GM19467 (cell line): Measurements from ENCODE around the gene ZFPM1.

ENCODE experiments used
- ATAC-seq: cut with Tn5 transposase; IDR thresholded peaks from one replicate; pipeline ENCODE4 v1.9.1; 2021; ENCODE audit warnings: mild to moderate bottlenecking, moderate library complexity; ENCODE audit not compliant: unreplicated experiment

Gene ZFPM1

DNA sequence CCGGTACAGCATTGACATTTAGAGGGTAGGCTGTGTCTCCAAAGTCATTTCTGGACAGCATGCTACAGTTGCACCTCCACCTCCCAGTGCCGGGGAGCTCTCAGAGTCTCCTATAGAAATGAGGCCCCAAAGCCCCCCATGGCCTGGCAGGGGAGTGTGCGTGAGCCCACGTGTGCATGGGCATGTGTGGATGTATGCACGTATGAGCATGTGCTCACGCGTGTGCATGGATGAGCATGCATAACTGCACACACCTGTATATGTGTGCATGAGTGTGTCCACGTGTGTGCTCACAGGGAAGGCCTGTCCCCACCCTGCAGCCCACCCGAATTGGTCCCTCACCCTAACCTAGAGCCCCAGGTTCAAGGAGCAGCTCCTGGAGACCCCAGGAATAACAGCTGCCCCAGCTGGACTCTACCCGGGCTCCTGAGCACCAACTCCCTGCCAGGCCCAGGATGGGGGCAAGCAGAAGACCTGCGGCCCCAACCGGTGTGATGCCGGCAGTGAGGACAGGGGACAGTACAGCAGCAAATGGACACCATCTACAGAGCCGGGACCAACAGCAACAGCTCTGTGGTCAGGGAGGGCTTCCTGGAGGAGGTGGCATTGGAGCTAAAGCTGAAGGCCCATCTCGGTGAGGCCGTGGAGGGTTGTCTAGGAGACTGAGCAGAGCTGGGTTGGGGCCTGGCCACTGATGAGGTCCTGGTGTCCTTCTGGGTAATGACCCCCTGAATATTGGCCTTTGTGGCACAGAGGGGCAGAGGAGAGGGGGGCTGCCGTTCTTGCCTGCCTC lies 35.2 kb upstream of the ZFPM1 start:
- ATAC-seq = no peak

DNA sequence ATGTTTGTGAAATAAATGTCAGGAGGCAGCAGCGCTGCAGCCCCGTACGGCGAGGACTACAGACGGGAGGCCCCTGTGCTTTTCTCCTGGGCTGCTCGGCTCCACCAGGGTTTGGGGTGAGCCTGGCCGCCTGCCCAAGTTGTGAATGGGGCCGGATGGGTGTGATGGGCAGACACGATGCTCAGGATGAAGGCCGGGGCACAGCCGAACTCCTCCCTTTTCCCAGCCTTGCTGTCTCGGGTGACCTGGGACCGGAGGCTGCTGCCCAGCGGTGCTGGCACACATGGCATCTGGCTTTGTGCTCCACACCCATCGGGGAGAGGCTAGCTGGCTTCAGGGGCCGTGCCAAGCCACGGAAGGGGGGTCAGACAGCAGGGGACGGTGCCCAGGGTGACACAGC lies 34.2 kb upstream of the ZFPM1 start:
- ATAC-seq = no peak

DNA sequence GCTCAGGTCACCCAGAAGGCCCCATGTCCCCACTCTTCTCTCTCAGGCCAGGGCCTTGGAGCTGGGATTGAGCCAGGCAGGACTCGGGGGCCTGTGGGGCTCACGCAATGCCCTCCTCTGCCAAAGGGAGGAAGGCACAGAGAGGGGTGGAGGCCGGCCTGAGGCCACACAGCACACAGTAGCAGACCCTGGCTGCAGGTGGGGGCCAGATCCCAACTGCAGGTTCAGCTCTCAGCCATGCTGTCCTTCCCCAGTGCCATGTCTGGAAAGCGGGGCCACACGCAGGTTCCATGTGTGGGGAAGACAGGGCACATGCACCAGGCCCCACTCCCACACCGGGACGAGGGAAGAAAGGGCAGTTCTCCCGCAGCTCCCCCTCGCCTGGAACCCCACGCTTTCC lies 33.3 kb upstream of the ZFPM1 start:
- no peak for ATAC-seq

DNA sequence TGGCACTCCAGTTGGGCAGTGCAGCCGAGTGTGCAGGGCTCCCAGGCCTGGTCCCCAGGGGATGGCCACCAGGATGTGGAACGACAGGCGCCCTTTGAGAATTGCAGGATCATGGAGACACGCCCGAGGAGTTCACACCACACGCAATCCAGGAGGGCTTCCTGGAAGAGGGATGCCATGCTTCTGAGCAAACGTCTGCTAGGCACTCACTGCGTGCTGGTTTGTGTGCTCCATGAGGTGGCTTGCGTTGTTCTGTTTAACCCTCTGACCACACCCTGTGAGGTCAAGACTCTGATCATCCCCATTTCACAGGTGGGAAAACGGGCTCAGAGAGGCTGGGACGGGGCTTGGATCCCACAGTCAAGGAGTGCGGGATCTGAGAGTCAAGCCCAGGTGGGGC lies 32.6 kb upstream of the ZFPM1 start:
- ATAC-seq = no peak

DNA sequence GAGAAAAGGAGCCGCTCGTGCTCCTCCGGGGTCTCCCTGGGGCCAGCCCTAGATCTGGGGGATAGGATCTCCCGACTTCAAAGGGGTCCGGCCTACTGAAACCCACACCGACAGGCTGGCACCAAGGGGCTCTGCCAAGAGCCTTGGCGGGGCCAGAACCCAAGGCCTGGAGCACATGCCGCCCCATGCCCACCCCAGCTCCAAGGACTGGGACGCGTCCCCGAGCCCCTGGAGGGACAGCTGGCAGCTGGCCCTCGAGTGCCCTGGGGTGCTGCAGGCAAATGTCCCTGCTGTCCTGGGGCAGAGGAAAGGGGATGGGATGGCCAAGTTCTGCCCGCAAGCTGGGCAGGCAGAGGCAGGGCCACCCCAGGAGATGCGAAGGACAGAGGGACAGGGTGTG lies 31.8 kb upstream of the ZFPM1 start:
- no peak for ATAC-seq

DNA sequence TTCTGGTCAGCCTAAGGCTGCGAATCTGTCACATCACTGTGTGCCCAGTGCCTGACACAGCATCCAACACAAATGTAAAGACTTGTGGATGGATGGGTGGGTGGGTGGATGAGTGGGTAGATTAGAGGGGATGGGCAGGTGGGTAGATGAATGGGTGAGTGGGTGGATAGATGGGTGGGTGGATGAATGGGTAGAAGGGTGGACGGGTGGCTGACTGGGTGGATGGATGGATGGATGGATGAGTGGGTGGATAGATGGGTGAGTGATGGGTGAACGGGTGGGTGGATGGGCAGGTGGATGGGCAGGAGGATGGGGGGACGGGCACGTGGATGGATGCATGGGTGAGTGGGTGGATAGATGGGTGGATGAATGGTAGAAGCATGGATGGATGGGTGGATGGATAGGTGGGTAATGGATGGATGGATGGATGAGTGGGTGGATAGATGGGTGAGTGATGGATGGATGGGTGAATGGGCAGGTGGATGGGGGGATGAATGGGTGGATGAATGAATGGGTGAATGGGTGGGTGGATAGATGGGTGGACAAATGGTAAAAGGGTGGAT lies 31.1 kb upstream of the ZFPM1 start:
- ATAC-seq = no peak

DNA sequence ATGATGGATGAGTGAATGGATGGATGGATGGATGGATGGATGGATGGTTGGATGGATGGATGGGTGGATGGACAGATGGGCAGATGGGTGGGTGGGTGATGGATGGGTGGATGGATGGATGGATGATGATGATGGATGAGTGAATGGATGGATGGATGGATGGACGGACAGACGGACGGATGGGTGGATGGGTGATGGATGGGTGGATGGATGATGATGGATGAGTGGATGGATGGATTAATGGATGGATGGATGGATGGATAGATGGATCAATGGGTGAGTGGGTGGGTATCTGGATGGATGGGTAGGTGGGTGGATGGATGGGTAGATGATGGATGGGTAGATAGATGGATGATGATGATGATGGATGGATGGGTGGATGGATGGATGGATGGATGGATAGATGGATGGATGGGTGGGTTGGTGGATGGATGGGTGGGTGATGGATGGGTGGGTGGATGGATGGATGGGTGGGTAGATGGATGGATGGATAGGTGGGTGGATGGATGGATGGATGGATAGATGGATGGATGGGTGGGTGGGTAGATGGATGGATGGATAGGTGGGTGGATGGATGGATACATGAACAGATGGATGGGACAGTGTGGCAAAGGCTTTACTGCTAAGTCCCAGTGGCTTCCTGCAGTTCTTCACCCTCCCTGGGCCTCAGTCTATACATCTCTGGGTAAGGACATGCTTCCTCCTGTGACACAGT lies 30.2 kb upstream of the ZFPM1 start:
- no peak for ATAC-seq

DNA sequence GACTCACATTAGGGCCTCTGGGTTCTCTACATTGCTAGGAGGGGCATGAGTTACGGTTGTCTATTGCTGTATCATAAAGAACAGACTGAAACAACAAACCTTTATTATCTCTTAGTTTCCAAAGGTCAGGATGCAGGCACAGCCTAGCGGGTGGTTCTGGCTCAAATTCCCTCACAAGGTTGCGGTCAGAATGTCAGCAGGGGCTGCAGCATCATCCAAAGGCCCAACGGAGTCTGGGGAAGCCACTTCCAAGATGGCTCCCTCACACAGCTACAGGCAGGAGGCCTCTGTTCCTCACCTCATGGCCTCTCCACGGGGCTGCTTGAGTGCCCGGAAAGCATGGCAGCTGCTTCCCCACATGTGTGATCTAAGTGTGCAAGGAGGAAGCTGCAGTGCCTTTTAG lies 29.6 kb upstream of the ZFPM1 start:
- no peak for ATAC-seq

DNA sequence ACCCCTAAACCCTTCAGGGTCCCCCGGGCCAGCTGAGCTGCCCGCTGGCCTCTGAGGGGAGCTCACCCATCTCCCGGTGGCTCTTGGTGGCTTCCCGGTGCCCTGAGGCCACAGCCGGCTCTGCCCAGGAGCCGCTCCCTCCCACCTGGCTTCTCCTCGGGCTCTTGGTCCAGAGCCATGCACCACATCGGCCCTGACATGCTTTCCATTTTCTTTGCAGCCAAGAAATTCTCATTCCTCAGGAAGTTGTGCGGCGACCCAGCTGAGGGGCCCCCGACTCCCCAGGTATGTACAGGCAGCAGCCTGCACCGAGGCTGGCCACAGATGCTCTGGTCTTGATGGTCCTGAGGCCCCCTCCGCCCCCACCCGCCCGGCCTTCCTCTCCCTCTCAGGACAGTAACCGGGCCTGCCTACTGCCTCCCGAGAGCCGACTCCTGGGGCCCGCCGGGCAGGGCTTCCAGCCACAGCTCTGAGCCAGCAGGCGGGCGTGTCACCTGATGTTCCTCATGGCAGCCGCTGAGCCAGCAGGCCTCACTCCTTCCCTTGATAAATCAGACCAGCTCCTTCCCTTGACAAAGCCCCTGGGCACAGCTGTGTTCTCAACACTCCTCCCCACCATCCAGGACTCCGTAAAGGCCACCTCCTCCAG lies 28.4 kb upstream of the ZFPM1 start:
- ATAC-seq = no peak

DNA sequence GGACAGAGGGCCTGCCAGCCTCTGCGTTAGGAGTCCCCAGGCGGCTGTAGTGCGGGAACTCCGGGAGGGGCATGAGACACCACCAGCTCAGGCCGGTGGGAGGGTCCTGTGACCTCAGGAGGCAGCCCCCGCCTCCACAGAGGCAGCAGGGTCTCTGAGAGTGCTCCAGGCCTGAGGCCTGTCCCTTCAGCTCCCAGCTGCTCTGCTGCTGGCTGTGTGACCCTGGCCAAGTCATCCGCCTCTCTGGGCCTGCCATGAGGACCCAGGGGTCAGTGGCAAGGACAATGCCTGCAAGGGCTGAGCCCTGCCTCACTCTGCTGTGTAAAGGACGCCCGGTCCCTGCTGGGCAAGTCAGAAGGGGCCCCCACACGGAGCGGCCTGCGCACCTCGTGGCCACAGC lies 27.1 kb upstream of the ZFPM1 start:
- ATAC-seq = no peak

DNA sequence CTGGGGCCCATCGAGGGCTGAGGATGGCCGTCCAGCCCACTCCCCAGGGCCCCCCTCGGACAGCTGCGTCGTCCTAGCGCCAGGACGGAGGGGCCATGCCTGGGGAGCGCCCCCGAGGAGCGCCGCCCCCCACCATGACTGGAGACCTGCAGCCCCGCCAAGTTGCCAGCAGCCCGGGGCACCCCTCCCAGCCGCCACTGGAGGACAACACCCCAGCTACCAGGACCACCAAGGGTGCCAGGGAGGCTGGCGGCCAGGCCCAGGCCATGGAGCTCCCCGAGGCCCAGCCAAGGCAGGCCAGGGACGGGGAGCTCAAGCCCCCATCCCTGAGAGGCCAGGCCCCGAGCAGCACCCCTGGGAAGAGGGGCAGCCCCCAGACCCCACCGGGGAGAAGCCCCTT lies 25.7 kb upstream of the ZFPM1 start:
- no peak for ATAC-seq

DNA sequence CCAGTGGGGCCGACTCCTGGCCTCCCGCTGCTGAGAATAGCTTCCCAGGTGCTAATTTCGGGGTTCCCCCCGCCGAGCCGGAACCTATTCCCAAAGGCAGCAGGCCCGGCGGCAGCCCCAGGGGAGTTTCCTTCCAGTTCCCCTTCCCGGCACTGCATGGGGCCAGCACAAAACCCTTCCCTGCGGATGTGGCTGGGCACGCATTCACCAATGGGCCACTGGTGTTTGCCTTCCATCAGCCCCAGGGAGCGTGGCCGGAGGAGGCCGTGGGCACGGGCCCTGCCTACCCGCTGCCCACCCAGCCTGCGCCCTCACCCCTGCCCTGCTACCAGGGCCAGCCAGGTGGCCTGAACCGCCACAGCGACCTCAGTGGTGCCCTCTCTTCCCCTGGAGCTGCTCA lies 24.9 kb upstream of the ZFPM1 start:
- no peak for ATAC-seq

DNA sequence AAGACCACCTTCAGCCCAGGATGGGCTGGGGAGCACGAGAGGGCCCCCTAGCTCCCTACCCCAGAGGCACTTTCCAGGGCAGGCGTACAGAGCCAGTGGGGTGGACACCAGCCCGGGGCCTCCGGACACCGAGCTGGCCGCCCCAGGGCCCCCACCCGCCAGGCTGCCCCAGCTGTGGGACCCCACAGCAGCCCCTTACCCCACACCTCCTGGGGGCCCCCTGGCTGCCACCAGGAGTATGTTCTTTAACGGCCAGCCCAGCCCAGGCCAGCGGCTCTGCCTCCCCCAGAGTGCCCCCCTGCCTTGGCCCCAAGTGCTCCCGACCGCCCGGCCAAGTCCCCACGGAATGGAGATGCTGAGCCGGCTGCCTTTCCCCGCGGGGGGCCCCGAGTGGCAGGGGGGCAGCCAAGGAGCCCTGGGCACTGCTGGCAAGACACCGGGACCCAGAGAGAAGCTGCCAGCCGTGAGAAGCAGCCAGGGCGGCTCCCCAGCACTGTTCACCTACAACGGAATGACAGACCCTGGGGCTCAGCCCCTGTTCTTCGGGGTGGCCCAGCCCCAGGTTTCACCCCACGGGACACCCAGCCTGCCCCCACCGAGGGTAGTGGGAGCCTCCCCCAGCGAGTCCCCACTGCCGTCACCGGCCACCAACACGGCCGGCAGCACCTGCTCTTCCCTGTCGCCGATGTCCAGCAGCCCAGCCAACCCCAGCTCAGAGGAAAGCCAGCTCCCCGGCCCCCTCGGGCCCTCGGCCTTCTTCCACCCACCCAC lies 24.3 kb upstream of the ZFPM1 start:
- ATAC-seq = no peak

DNA sequence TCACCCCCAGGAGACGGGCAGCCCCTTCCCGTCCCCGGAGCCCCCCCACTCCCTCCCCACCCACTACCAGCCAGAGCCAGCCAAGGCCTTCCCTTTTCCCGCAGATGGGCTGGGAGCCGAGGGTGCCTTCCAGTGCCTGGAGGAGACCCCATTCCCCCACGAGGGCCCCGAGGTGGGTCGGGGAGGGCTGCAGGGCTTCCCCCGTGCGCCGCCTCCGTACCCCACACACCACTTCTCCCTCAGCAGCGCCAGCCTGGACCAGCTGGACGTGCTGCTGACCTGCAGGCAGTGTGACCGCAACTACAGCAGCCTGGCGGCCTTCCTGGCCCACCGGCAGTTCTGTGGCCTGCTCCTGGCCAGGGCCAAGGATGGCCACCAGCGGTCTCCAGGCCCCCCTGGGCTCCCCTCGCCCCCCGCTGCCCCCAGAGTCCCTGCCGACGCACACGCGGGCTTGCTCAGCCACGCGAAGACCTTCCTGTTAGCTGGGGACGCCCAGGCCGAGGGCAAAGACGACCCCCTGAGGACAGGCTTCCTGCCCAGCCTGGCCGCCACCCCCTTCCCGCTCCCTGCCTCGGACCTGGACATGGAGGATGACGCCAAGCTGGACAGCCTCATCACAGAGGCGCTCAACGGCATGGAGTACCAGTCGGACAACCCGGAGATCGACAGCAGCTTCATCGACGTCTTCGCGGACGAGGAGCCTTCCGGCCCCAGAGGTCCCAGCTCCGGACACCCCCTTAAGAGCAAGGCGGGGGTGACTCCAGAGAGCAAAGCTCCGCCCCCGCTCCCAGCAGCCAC lies 23.5 kb upstream of the ZFPM1 start:
- ATAC-seq = no peak

DNA sequence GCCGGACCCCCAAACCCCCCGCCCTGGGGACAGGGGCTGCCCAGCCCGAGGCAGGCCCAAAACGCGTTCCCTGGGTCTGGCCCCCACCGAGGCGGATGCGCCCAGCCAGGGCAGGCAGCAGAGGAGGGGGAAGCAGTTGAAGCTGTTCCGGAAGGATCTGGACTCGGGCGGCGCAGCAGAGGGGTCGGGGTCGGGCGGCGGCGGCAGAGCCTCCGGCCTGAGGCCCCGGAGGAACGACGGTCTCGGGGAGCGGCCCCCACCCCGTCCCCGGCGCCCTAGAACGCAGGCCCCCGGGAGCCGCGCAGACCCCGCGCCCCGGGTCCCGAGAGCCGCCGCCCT lies 22.9 kb upstream of the ZFPM1 start:
- no peak for ATAC-seq

DNA sequence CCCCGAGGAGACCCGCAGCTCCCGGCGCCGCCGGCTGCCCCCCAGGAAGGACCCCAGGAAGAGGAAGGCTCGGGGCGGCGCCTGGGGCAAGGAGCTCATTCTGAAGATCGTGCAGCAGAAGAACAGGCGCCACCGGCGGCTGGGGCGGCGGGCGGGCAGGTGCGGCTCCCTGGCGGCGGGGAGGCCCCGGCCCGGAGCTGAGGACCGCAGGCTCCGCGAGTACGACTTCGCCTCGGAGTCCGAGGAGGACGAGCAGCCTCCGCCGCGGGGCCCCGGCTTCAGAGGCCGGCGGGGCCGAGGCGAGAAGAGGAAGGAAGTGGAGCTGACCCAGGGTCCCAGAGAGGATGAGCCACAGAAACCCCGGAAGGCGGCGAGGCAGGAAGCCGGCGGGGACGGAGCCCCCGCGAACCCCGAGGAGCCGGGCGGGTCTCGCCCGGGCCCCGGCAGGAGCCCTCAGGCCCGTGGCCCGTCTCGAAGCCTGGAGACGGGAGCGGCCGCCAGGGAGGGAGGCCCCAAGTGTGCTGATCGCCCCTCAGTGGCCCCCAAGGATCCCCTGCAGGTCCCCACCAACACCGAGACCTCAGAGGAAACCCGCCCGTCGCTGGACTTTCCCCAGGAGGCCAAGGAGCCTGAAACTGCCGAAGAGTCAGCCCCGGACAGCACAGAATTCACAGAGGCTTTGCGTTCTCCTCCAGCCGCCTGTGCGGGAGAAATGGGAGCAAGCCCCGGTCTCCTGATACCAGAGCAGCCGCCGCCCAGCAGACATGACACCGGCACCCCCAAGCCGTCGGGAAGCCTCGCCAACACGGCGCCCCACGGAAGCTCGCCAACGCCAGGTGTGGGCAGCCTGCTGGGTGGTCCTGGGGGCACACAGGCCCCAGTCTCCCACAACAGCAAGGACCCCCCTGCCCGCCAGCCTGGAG lies 22.3 kb upstream of the ZFPM1 start:
- no peak for ATAC-seq

DNA sequence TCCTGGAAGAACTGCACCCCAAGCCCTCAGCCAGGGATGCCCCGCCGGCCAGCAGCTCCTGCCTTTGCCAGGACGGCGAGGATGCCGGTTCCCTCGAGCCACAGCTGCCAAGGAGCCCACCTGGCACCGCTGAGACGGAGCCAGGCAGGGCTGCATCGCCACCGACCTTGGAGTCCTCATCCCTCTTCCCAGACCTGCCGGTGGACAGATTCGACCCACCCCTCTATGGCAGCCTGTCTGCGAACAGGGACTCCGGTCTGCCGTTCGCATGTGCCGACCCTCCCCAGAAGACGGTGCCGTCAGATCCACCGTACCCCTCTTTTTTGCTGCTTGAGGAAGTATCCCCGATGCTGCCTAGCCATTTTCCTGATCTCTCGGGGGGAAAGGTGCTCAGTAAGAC lies 21.4 kb upstream of the ZFPM1 start:
- no peak for ATAC-seq

DNA sequence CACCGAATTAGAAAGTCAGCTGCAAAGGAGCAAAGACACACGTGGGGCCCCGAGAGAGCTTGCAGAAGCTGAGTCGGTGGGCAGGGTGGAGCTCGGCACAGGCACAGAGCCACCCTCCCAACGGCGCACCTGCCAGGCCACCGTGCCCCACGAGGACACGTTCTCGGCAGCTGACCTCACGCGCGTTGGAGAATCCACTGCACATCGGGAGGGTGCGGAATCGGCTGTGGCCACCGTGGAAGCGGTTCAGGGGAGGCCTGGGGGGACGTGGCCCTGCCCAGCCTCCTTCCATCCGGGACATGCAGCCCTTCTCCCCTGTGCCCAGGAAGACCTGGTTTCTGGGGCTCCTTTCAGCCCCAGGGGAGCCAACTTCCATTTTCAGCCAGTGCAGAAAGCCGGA lies 20.9 kb upstream of the ZFPM1 start:
- ATAC-seq = no peak

DNA sequence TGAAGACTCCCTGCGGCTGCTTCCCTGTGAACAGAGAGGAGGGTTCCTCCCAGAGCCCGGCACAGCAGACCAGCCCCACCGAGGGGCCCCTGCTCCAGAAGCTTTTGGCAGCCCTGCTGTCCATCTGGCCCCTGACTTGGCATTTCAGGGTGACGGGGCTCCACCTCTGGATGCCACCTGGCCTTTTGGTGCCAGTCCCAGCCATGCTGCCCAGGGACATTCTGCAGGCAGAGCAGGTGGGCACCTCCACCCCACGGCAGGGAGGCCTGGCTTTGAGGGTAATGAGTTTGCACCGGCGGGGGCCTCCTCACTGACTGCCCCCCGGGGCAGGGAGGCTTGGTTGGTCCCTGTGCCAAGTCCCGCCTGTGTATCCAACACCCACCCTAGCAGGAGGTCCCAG lies 20.3 kb upstream of the ZFPM1 start:
- no peak for ATAC-seq
